GM18867 (cell line): Measurements from ENCODE around the gene SCMH1.

Experiments
- ATAC-seq: cut with Tn5 transposase; IDR thresholded peaks from one replicate; pipeline ENCODE4 v1.9.1; 2021; ENCODE audit warnings: mild to moderate bottlenecking, moderate library complexity; ENCODE audit not compliant: unreplicated experiment

The SCMH1 gene

GRCh38 chr1:40980453-40981121 is 261.5 kb downstream of the SCMH1 start:
- no peak for ATAC-seq

DNA sequence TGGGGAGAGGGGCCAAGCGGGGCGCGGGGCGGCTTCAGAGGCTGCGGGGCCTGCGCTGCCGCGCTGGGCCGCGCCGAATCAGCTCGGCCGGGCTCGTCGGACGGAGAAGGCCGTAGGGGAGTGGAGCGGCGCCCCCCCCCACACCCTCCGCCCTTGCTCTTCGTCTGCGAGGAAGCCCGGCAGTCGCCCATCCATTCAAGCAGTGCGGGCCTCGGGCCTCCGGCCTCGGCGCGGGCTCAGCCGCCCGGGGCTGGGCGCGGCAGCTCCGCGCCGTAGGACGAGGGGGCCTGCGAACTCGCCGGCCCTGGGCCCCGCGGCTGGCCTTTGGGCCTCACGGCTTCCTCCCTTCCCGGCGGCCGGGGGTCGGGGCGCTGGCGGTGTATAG is 262.0 kb downstream of the SCMH1 start:
- peak; percentile 21 for ATAC-seq

DNA sequence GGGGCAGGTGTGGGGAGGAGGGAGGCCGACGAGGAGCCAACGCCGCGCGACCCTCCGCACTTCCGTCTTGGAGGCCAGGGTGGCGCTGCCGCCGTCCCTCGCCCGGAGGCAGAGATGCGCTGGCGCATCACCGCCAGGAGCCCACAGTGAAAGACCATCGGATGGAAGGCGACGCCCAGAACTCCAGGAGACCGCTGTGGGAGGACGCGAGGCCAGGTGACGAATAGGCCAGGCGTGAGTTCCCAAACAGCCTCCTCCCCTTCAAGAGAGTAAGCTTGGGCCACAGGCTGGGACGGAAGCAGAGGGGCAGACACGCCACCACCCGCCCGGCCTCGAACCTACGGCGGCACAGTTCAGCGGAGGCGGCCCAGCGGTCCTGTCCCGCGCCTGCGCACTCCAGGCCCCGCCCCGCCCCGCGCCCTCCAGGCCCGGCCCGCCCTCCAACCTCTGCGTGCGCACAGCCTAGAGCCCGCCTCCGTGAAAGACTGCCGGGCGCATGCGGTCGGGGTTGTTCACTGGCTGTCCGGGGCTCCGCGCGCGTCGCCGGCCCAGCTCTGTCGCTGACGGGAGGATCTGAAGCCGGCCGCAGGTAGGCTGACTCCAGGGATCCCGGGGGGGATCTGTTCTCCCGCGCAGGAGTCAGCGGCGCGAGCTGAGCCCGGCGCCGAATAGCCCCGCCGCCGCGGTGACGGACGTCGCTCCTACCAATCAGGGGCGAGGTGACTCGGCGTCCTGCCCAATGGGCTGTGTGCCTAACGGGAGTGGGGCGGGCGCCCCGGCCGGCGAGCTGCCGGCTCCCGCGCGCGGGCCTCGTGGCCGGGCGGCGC is 262.7 kb downstream of the SCMH1 start, which contains the start of gene CTPS1:
Gene CTPS1 (plus strand): TSS at position 456 of the 827 bp plus-strand sequence. CDS start 3,595 bp downstream, outside the sequence.
- ATAC-seq: peak; percentile 86

GRCh38 chr1:40978886-40979240 is 263.2 kb downstream of the SCMH1 start:
- ATAC-seq: no peak

DNA sequence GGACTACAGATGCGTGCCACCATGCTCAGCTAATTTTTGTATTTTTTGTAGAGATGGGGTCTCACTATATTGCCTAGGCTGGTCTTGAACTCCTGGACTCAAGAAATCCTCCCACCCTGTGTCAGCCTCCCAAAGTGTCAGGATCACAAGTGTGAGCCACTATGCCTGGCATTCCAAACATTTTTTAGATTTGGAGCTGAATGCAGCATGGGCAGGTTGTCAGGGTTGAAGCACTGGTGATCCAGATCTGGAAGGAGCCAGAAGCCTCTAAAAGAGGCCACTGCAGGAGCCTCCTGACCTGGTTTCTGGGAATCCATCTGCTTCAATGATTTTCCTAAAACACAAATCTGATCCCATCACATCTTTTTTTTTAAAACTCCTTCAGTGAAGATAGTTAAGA is 264.4 kb downstream of the SCMH1 start:
- ATAC-seq: no peak
